ENCODE data around the gene EFNA5. TPM values are rescaled to one million over a fixed set of nuclear protein-coding genes. Genes with fewer than 3 reads are reported as not detected.

EFNA5 gene
- total RNA-seq, 1 donor from 2014 or later, result 11.8 TPM

- no peaks in the 10 kb centered on the region for H3K27me3 ChIP-seq
Measured at GRCh38 chr5:107616213-107616612, 54.5 kb downstream of the EFNA5 start.

GRCh38 chr5:107615299-107615817 lies 55.4 kb downstream of the EFNA5 start:
- no peak overlapping the region for H3K4me3 ChIP-seq
- H3K27me3 ChIP-seq, result no peaks in the 10 kb centered on the region
- DNase-seq (ENCODE audit: extremely low spot score in 2 of 2), result no peak
- TF ChIP-seq POLR2A (IDR thresholded peaks at IDR 0.05) (no peak), POLR2AphosphoS5 (IDR thresholded peaks at IDR 0.05; ENCODE audit: insufficient read depth in 1 of 2, low read depth in 1 of 2) (no peak), CTCF (IDR thresholded peaks at IDR 0.05) (no peak)
- no peaks in the 10 kb centered on the region for H3K9me3 ChIP-seq
- peaks cover 8% of the 10 kb centered on the region for H3K4me1 ChIP-seq
- no peak overlapping the region for H3K27ac ChIP-seq
- intact Hi-C loops (cut with DNase I), result no loop called here
- no peaks in the 10 kb centered on the region for H3K36me3 ChIP-seq

More at GRCh38 chr5:107616213-107616612, 54.5 kb downstream of the EFNA5 start:
- peaks cover 8% of the 10 kb centered on the region for H3K4me1 ChIP-seq
- H3K27ac ChIP-seq, result no peak overlapping the region
- intact Hi-C loops (cut with DNase I), result no loop called here
- TF ChIP-seq CTCF (IDR thresholded peaks at IDR 0.05), result no peak
- TF ChIP-seq POLR2A (IDR thresholded peaks at IDR 0.05), result no peak
- no peak for TF ChIP-seq POLR2AphosphoS5 (IDR thresholded peaks at IDR 0.05; ENCODE audit: insufficient read depth in 1 of 2, low read depth in 1 of 2)
- no peak for DNase-seq (ENCODE audit: extremely low spot score in 2 of 2)
- no peak overlapping the region for H3K4me3 ChIP-seq
- H3K9me3 ChIP-seq, result no peaks in the 10 kb centered on the region
- H3K36me3 ChIP-seq, result no peaks in the 10 kb centered on the region

GRCh38 chr5:107612541-107612940 lies 58.2 kb downstream of the EFNA5 start:
- TF ChIP-seq POLR2AphosphoS5 (IDR thresholded peaks at IDR 0.05; ENCODE audit: insufficient read depth in 1 of 2, low read depth in 1 of 2) (no peak), CTCF (IDR thresholded peaks at IDR 0.05) (no peak), POLR2A (IDR thresholded peaks at IDR 0.05) (no peak)

GRCh38 chr5:107610798-107611197 lies 59.9 kb downstream of the EFNA5 start:
- Histone ChIP-seq H3K27me3 (no peaks in the 10 kb centered on the region), H3K36me3 (no peaks in the 10 kb centered on the region), H3K27ac (no peak overlapping the region), H3K4me1 (peaks cover 19% of the 10 kb centered on the region), H3K4me3 (no peak overlapping the region), H3K9me3 (no peaks in the 10 kb centered on the region)
- no peak for DNase-seq (ENCODE audit: extremely low spot score in 2 of 2)
- no peak for TF ChIP-seq POLR2A (IDR thresholded peaks at IDR 0.05)
- TF ChIP-seq POLR2AphosphoS5 (IDR thresholded peaks at IDR 0.05; ENCODE audit: insufficient read depth in 1 of 2, low read depth in 1 of 2), result no peak
- TF ChIP-seq CTCF (IDR thresholded peaks at IDR 0.05), result no peak
- intact Hi-C loops (cut with DNase I), result no loop called here

More at GRCh38 chr5:107612541-107612940, 58.2 kb downstream of the EFNA5 start:
- intact Hi-C loops (cut with DNase I), result no loop called here
- Histone ChIP-seq H3K36me3 (no peaks in the 10 kb centered on the region), H3K27me3 (no peaks in the 10 kb centered on the region), H3K4me1 (peaks cover 14% of the 10 kb centered on the region), H3K4me3 (no peak overlapping the region), H3K27ac (no peak overlapping the region), H3K9me3 (no peaks in the 10 kb centered on the region)
- no peak for DNase-seq (ENCODE audit: extremely low spot score in 2 of 2)

- TF ChIP-seq POLR2A (IDR thresholded peaks at IDR 0.05) (no peak), POLR2AphosphoS5 (IDR thresholded peaks at IDR 0.05; ENCODE audit: insufficient read depth in 1 of 2, low read depth in 1 of 2) (no peak), CTCF (IDR thresholded peaks at IDR 0.05) (no peak)
Measured at GRCh38 chr5:107607671-107608345, 62.9 kb downstream of the EFNA5 start.

More at GRCh38 chr5:107607671-107608345, 62.9 kb downstream of the EFNA5 start:
- H3K36me3 ChIP-seq, result no peaks in the 10 kb centered on the region
- no peak overlapping the region for H3K27ac ChIP-seq
- peaks cover 39% of the 10 kb centered on the region for H3K4me1 ChIP-seq
- intact Hi-C loops (cut with DNase I), result no loop called here
- no peaks in the 10 kb centered on the region for H3K9me3 ChIP-seq
- H3K27me3 ChIP-seq, result no peaks in the 10 kb centered on the region
- no peak overlapping the region for H3K4me3 ChIP-seq
- DNase-seq (ENCODE audit: extremely low spot score in 2 of 2), result no peak

Data from vagina (tissue), 2 donors.